HepG2 (cell line): ENCODE measurements around the gene OR1I1. TPM values are rescaled to one million over a fixed set of nuclear protein-coding genes. Genes with fewer than 3 reads are reported as not detected.

Experiments used
- ATAC-seq: fragments of 200-7000 bp; cut with Tn5 transposase; 3 replicates; pipeline ENCODE4 v1.9.1; 2020; ENCODE audit warnings: mild to moderate bottlenecking, moderate library complexity
- BruUV-seq: library from RNA; stranded (reverse); fragments of 400-500 nt; replicated peaks from 2 replicates; lab custom pipeline; 2021; lab: Mats Ljungman, UMichigan
- CTCF ChIA-PET: fragments of 300-600 bp; formaldehyde crosslinking; extraction: SDS; loops from one replicate; lab custom pipeline; 2021; ENCODE audit warnings: low total read pairs, inconsistent platforms, low intra/inter-chr PET ratio; lab: Yijun Ruan, JAX
- POLR2A ChIA-PET: fragments of 350-600 bp; sonication (Branson Sonifier 250); formaldehyde crosslinking; loops from one replicate; lab custom pipeline; 2020; ENCODE audit warnings: antibody characterized with exemption, inconsistent platforms; lab: Yijun Ruan, JAX
- DNase-seq: peaks from one replicate; pipeline ENCODE4 v3.0.0-alpha.2; 2015; ENCODE audit warnings: low spot score
- FAIRE-seq: peaks from 3 replicates; lab custom pipeline; 2011; peaks lifted over from hg19 to GRCh38; lab: Jason Lieb, UNC
- H2AFZ ChIP-seq: one replicate; pipeline ENCODE4 v1.6.1; 2011; ENCODE audit warnings: low read length, inconsistent platforms
- H3K27ac ChIP-seq: fragments of 300-600 bp; 3 replicates; pipeline ENCODE4 v1.8.0; 2011; ENCODE audit warnings: mixed run types, mild to moderate bottlenecking, mixed read lengths, low read length, inconsistent platforms; ENCODE audit not compliant: insufficient read depth; ENCODE audit errors: extremely low read length
- H3K27me3 ChIP-seq, 2 experiments: fragments of 200-600 bp in 1 of 2; 2 replicates in 1 of 2; 3 replicates in 1 of 2; pipeline versions ENCODE4 v1.6.0 to v1.8.0; 2011; ENCODE audit warnings: low read length in 2 of 2, mild to moderate bottlenecking in 2 of 2, moderate library complexity in 2 of 2, inconsistent platforms in 1 of 2; ENCODE audit not compliant: insufficient read depth in 2 of 2, control insufficient read depth in 1 of 2
- H3K36me3 ChIP-seq, 2 experiments: fragments of 200-600 bp in 1 of 2; replicated peaks in 1 of 2; 2 replicates in 1 of 2; 3 replicates in 1 of 2; pipeline versions ENCODE4 v1.5.1 to v1.8.0; 2011; ENCODE audit warnings: low read length in 2 of 2, inconsistent platforms in 1 of 2; ENCODE audit not compliant: insufficient read depth in 2 of 2, control insufficient read depth in 1 of 2
- H3K4me1 ChIP-seq: 2 replicates; pipeline ENCODE4 v1.5.1; 2012; ENCODE audit warnings: low read length, inconsistent platforms; ENCODE audit not compliant: insufficient read depth
- H3K4me2 ChIP-seq: 2 replicates; pipeline ENCODE4 v1.6.0; 2011; ENCODE audit warnings: low read depth, low read length, inconsistent platforms
- H3K4me3 ChIP-seq, 3 experiments: fragments of 200-600 bp in 1 of 3; sonication (generic), shearing (Covaris generic) in 1 of 3; replicated peaks in 1 of 3; 2 replicates each; pipeline ENCODE4 v1.5.1; 2011 to 2016; ENCODE audit warnings: low read length in 3 of 3, inconsistent platforms in 2 of 3, low read depth in 2 of 3, mild to moderate bottlenecking in 2 of 3, control low read depth in 1 of 3, mixed read lengths in 1 of 3; ENCODE audit not compliant: insufficient read depth in 1 of 3
- H3K79me2 ChIP-seq: one replicate; pipeline ENCODE4 v1.6.1; 2011; ENCODE audit warnings: low read length, inconsistent platforms; ENCODE audit not compliant: insufficient read depth
- H3K9ac ChIP-seq: 2 replicates; pipeline ENCODE4 v1.6.0; 2011; ENCODE audit warnings: mild to moderate bottlenecking, low read depth, low read length, inconsistent platforms; ENCODE audit not compliant: insufficient read depth
- H3K9me3 ChIP-seq: 2 replicates; pipeline ENCODE4 v1.5.1; 2012; ENCODE audit warnings: mild to moderate bottlenecking, low read length
- H4K20me1 ChIP-seq: 2 replicates; pipeline ENCODE4 v1.6.0; 2011; ENCODE audit warnings: inconsistent platforms, mild to moderate bottlenecking, low read length, moderate library complexity; ENCODE audit not compliant: insufficient read depth
- AGO1 ChIP-seq: fragments of 200-400 bp; formaldehyde crosslinking; IDR thresholded peaks from 2 replicates; pipeline ENCODE4 v1.6.1; 2017; ENCODE audit warnings: mild to moderate bottlenecking, low read depth, low read length, moderate library complexity; ENCODE audit not compliant: poor library complexity, severe bottlenecking
- HNF4A ChIP-seq: sonication (generic); formaldehyde crosslinking; IDR thresholded peaks from 2 replicates; pipeline ENCODE4 v1.4.0; 2020; ENCODE audit warnings: missing genetic modification reagents
- MATR3 ChIP-seq: sonication (generic); formaldehyde crosslinking; IDR thresholded peaks from 2 replicates; pipeline ENCODE4 v1.4.0; 2020; ENCODE audit warnings: missing genetic modification reagents
- MYNN ChIP-seq: sonication (generic); formaldehyde crosslinking; IDR thresholded peaks from 2 replicates; pipeline ENCODE4 v1.4.0; 2020; ENCODE audit warnings: mild to moderate bottlenecking, low read depth, missing genetic modification reagents
- TEF ChIP-seq: sonication (generic); formaldehyde crosslinking; IDR thresholded peaks from 2 replicates; pipeline ENCODE4 v1.5.0; 2020; ENCODE audit warnings: missing genetic modification reagents
- ZBTB26 ChIP-seq: IDR thresholded peaks from 2 replicates; pipeline ENCODE4 v1.6.1; 2016; ENCODE audit warnings: missing compliant biosample characterization, missing genetic modification reagents, borderline replicate concordance
- ZHX2 ChIP-seq, 2 experiments: sonication (generic) in 1 of 2; formaldehyde crosslinking in 1 of 2; IDR thresholded peaks; 2 replicates each; pipeline versions ENCODE4 v1.6.1 to v1.9.0; 2014 to 2022; ENCODE audit warnings: antibody characterized with exemption in 1 of 2, borderline replicate concordance in 1 of 2, inconsistent platforms in 1 of 2, low read depth in 1 of 2, missing genetic modification reagents in 1 of 2
- ZNF512B ChIP-seq: sonication (generic); formaldehyde crosslinking; IDR thresholded peaks from 2 replicates; pipeline ENCODE4 v1.5.1; 2020; ENCODE audit warnings: missing genetic modification reagents, mild to moderate bottlenecking, borderline replicate concordance
- WGBS: methylation state at CpG from one replicate; pipeline ENCODE4 v1.1.6; 2017; ENCODE audit warnings: low lambda C conversion rate; 5-methylcytosine and 5-hydroxymethylcytosine counted together
- in situ Hi-C: cut with HindIII; loops from 2 replicates; pipeline ENCODE4 v1.10.0; 2017; ENCODE audit warnings: low pct_unique_long_range_greater_than_20kb; ENCODE audit not compliant: extremely low pct_ligation_motif_present
- intact Hi-C: fragments of 100-400 bp; cut with micrococcal nuclease; formaldehyde crosslinking; loops from one replicate; pipeline ENCODE4 v1.10.0; 2022; ENCODE audit not compliant: unreplicated experiment
- polyA plus RNA-seq, 8 experiments: library from polyadenylated mRNA; depleted of rRNA in 3 of 8; stranded (reverse) in 7 of 8; unstranded in 1 of 8; fragments of >200 nt; fragmentation: Illumina TruSeq in 4 of 8; extraction: Trizol in 4 of 8; gene quantifications; 2 replicates each; pipeline versions ENCODE4 v1.2.1 to v1.2.3, GENCODE V29; 2011 to 2016; ENCODE audit warnings: low read depth in 4 of 8, missing spikeins in 1 of 8, mixed read lengths in 1 of 8; ENCODE audit not compliant: insufficient read depth in 1 of 8
- total RNA-seq, 5 experiments: library from RNA; depleted of rRNA; stranded (reverse); fragments of >200 nt; fragmentation: Illumina TruSeq; extraction: Trizol; gene quantifications; 2 replicates each; pipeline ENCODE4 v1.2.3, GENCODE V29; 2016; ENCODE audit warnings: low read depth in 1 of 5

Gene OR1I1
- total and polyA plus RNA-seq, 2 of the 13 experiments (the other 11 are each of a cell fraction or from before 2014, with no cell fraction given) = not detected

GRCh38 chr19:15038294-15038693 lies 43.7 kb upstream of the OR1I1 start (continued):
- TF ChIP-seq ZHX2 (IDR thresholded peaks at IDR 0.05; ENCODE audit: low read depth) = no peak
- TF ChIP-seq ZHX2 (CRISPR knock-in tag; IDR thresholded peaks at IDR 0.05; ENCODE audit: borderline replicate concordance) = no peak

GRCh38 chr19:15042003-15042402 lies 40.0 kb upstream of the OR1I1 start:
- WGBS = 7% methylated on average over 1 of the region's 1 CpG
- in situ Hi-C loops = no loop called here
- BruUV-seq = no TSS peak
- no peak for TF ChIP-seq ZNF512B (CRISPR knock-in tag)
- TF ChIP-seq MYNN (CRISPR knock-in tag) = no peak
- TF ChIP-seq TEF (CRISPR knock-in tag) = no peak
- TF ChIP-seq HNF4A = no peak
- no peak for TF ChIP-seq AGO1
- no peak for TF ChIP-seq ZBTB26 (CRISPR knock-in tag)
- no peak for TF ChIP-seq MATR3 (CRISPR knock-in tag)

More at GRCh38 chr19:15042003-15042402, 40.0 kb upstream of the OR1I1 start:
- DNase-seq (no peak), ATAC-seq (no peak), FAIRE-seq (no peak)
- H3K27ac ChIP-seq = no peak overlapping the region
- no peaks in the 10 kb centered on the region for H3K4me1 ChIP-seq
- no peaks in the 10 kb centered on the region for H3K36me3 ChIP-seq
- no peak overlapping the region for H3K4me2 ChIP-seq
- no peak overlapping the region for H2AFZ ChIP-seq
- POLR2A ChIA-PET = no interaction called here
- CTCF ChIA-PET = no interaction called here
- no peak overlapping the region for H3K4me3 ChIP-seq
- H3K9ac ChIP-seq = no peak overlapping the region
- no peaks in the 10 kb centered on the region for H3K9me3 ChIP-seq
- H3K79me2 ChIP-seq = no peaks in the 10 kb centered on the region
- H3K27me3 ChIP-seq = peaks cover 0 to 6% of the 10 kb centered on the region in 2 experiments; a peak in 2 of 5 replicates
- intact Hi-C loops = no loop called here
- no peaks in the 10 kb centered on the region for H4K20me1 ChIP-seq
